SK-N-SH (cell line): ENCODE data around the gene LCN15.

Experiments
- CHD2 ChIP-seq: fragments of 150-350 bp; IDR thresholded peaks from 2 replicates; pipeline ENCODE4 v1.6.1; 2018; ENCODE audit warnings: low read length; ENCODE audit not compliant: partially characterized antibody
- EP300 ChIP-seq, 2 experiments: IDR thresholded peaks; 2 replicates each; pipeline versions ENCODE4 v1.4.0 to v1.6.1; 2012; ENCODE audit warnings: borderline replicate concordance in 1 of 2, low read depth in 1 of 2, low read length in 1 of 2
- GATA2 ChIP-seq: sonication (generic); formaldehyde crosslinking; IDR thresholded peaks from 2 replicates; pipeline ENCODE4 v1.5.0; 2020; ENCODE audit warnings: mild to moderate bottlenecking, missing genetic modification reagents
- POLR2AphosphoS5 ChIP-seq: IDR thresholded peaks from 2 replicates; pipeline ENCODE4 v1.6.1; 2012; ENCODE audit warnings: low read depth, low read length
- TF ChIP-seq, protein P1 (sequence below): fragments of 200-600 bp; sonication (generic); IDR thresholded peaks from 2 replicates; pipeline ENCODE4 v1.6.1; 2017; ENCODE audit warnings: antibody characterized with exemption, mild to moderate bottlenecking, moderate library complexity

DNA sequence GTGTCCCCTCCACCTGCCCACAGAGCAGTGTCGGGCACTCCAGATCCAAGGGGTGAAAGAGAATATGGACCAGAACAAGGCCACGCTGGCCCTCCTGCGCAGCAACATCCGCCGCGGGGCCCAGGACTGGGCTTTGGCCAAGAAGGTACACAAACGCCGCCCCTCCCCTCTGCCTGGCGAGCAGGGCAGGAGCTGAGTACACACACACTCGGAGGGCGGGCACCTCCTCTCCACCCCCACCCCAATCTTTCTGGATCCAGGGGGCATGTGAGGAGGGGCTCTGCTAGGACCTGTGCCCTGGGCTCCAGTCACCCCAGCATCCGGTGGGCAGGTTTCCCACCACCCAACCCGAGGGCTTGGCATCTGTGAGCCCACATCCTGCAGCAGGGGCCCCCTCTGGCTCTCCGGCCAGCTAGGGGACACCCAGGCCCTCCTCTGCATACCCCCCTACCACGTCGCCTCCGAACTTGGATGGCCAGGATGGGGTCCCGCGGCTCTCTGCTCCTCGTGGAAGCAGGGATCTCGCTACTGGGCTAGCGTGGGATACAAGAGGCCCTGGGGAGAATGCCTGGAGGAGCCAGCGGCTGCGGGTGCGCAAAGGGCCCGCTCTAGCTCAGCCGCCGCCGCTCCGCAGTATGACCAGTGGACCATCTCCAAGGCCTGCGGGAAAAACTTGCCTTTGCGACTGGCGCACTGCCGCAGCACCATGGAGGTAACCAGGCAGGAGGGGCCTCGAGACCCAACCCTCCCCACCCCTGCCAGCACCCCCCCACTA is 34.9 kb upstream of the LCN15 start:
- TF ChIP-seq, protein P1, sequence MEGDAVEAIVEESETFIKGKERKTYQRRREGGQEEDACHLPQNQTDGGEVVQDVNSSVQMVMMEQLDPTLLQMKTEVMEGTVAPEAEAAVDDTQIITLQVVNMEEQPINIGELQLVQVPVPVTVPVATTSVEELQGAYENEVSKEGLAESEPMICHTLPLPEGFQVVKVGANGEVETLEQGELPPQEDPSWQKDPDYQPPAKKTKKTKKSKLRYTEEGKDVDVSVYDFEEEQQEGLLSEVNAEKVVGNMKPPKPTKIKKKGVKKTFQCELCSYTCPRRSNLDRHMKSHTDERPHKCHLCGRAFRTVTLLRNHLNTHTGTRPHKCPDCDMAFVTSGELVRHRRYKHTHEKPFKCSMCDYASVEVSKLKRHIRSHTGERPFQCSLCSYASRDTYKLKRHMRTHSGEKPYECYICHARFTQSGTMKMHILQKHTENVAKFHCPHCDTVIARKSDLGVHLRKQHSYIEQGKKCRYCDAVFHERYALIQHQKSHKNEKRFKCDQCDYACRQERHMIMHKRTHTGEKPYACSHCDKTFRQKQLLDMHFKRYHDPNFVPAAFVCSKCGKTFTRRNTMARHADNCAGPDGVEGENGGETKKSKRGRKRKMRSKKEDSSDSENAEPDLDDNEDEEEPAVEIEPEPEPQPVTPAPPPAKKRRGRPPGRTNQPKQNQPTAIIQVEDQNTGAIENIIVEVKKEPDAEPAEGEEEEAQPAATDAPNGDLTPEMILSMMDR, result no peak
- TF ChIP-seq POLR2AphosphoS5, result no peak
- TF ChIP-seq GATA2 (CRISPR knock-in tag), result no peak
- no peak for TF ChIP-seq EP300 (IDR thresholded peaks at IDR 0.05; ENCODE audit: borderline replicate concordance in 1 of 2, low read depth in 1 of 2, low read length in 1 of 2)
- TF ChIP-seq CHD2, result no peak
